HG02884 (cell line): ENCODE data around the gene CLASP1.
A peak's percentile ranks its signal among the peaks of the same experiment; 100 is the strongest.
"Not testable (repeated sequence)": the region's sequence is repeated elsewhere in the genome, so short reads cannot be mapped to it uniquely, and the experiment has no call there.

Experiments
- ATAC-seq: cut with Tn5 transposase; IDR thresholded peaks from one replicate; pipeline ENCODE4 v1.9.1; 2021; ENCODE audit warnings: mild to moderate bottlenecking, moderate library complexity; ENCODE audit not compliant: unreplicated experiment

CLASP1 gene

GRCh38 chr2:121587131-121587530 is 62.1 kb downstream of the CLASP1 start:
- no peak for ATAC-seq

GRCh38 chr2:121584741-121585140 is 64.5 kb downstream of the CLASP1 start:
- ATAC-seq: no peak

- no peak for ATAC-seq
Measured at GRCh38 chr2:121583555-121583954, 65.7 kb downstream of the CLASP1 start.

GRCh38 chr2:121582272-121582671 is 67.0 kb downstream of the CLASP1 start:
- ATAC-seq: no peak

- no peak for ATAC-seq
Measured at GRCh38 chr2:121579309-121579708, 70.0 kb downstream of the CLASP1 start.

- no peak for ATAC-seq
Measured at GRCh38 chr2:121577381-121577780, 71.9 kb downstream of the CLASP1 start.

GRCh38 chr2:121576263-121576662 is 73.0 kb downstream of the CLASP1 start:
- ATAC-seq: no peak

GRCh38 chr2:121575800-121576199 is 73.5 kb downstream of the CLASP1 start:
- no peak for ATAC-seq

GRCh38 chr2:121570667-121571055 is 78.6 kb downstream of the CLASP1 start:
- ATAC-seq: no peak

- no peak for ATAC-seq
Measured at GRCh38 chr2:121570036-121570666, 79.1 kb downstream of the CLASP1 start.

GRCh38 chr2:121567957-121568409 is 81.3 kb downstream of the CLASP1 start:
- ATAC-seq: no peak

GRCh38 chr2:121567452-121567851 is 81.8 kb downstream of the CLASP1 start:
- no peak for ATAC-seq

- no peak for ATAC-seq
Measured at GRCh38 chr2:121565389-121566250, 83.6 kb downstream of the CLASP1 start.

- no peak for ATAC-seq
Measured at GRCh38 chr2:121564905-121565304, 84.4 kb downstream of the CLASP1 start.

GRCh38 chr2:121563754-121564153 is 85.5 kb downstream of the CLASP1 start:
- ATAC-seq: not testable (repeated sequence)

GRCh38 chr2:121562269-121563176 is 86.7 kb downstream of the CLASP1 start:
- no peak for ATAC-seq

GRCh38 chr2:121561617-121562268 is 87.5 kb downstream of the CLASP1 start:
- ATAC-seq: no peak

- ATAC-seq: no peak
Measured at GRCh38 chr2:121558329-121558728, 90.9 kb downstream of the CLASP1 start.

- no peak for ATAC-seq
Measured at GRCh38 chr2:121555008-121555407, 94.3 kb downstream of the CLASP1 start.

- ATAC-seq: peak; percentile 53
Measured at GRCh38 chr2:121552477-121553180, 96.6 kb downstream of the CLASP1 start.
